GM18907 (cell line): ENCODE data around the gene DNAH10.

Experiments used
- ATAC-seq: cut with Tn5 transposase; IDR thresholded peaks from one replicate; pipeline ENCODE4 v1.9.1; 2021; ENCODE audit warnings: mild to moderate bottlenecking, moderate library complexity; ENCODE audit not compliant: unreplicated experiment

Gene DNAH10

GRCh38 chr12:123961585-123962345, 199.7 kb downstream of the DNAH10 start:
- ATAC-seq = no peak

GRCh38 chr12:123962513-123962912, 200.4 kb downstream of the DNAH10 start:
- no peak for ATAC-seq

- no peak for ATAC-seq
Measured at GRCh38 chr12:123963821-123964220, 201.7 kb downstream of the DNAH10 start.

GRCh38 chr12:123965382-123965781, 203.3 kb downstream of the DNAH10 start:
- no peak for ATAC-seq

- no peak for ATAC-seq
Measured at GRCh38 chr12:123966596-123966995, 204.5 kb downstream of the DNAH10 start.

- no peak for ATAC-seq
Measured at GRCh38 chr12:123967121-123967586, 205.1 kb downstream of the DNAH10 start.

- no peak for ATAC-seq
Measured at GRCh38 chr12:123971449-123971769, 209.3 kb downstream of the DNAH10 start.

GRCh38 chr12:123971770-123972456, 209.8 kb downstream of the DNAH10 start:
- ATAC-seq = peak; percentile 12

- ATAC-seq = peak; percentile 82
Measured at GRCh38 chr12:123972457-123973401, 210.6 kb downstream of the DNAH10 start, which contains the start of the genes CCDC92 and ZNF664. TSS of gene CCDC92 (minus strand) at chr12:123972831. CDS start at chr12:123944305, 28,526 bp downstream. TSS of gene ZNF664 (plus strand) at chr12:123973215. CDS start at chr12:124012145, 38,930 bp downstream.

GRCh38 chr12:123973552-123974341, 211.6 kb downstream of the DNAH10 start:
- peak; percentile 20 for ATAC-seq

GRCh38 chr12:123976227-123976826, 214.2 kb downstream of the DNAH10 start:
- ATAC-seq = no peak

GRCh38 chr12:123979566-123979965, 217.5 kb downstream of the DNAH10 start:
- no peak for ATAC-seq

GRCh38 chr12:123982269-123982668, 220.2 kb downstream of the DNAH10 start:
- no peak for ATAC-seq

- no peak for ATAC-seq
Measured at GRCh38 chr12:123983822-123984485, 221.9 kb downstream of the DNAH10 start.

GRCh38 chr12:123984903-123985302, 222.8 kb downstream of the DNAH10 start:
- no peak for ATAC-seq
